IMR-90 (cell line): ENCODE results near the gene FBXW11. TPM values are rescaled to one million over a fixed set of nuclear protein-coding genes. Genes with fewer than 3 reads are reported as not detected.

Source experiments
- ATAC-seq: fragments of 200-7000 bp; cut with Tn5 transposase; 2 replicates; pipeline ENCODE4 v1.9.1; 2020; ENCODE audit warnings: low read depth, mild to moderate bottlenecking, moderate library complexity
- BruUV-seq: library from RNA; stranded (reverse); fragments of 400-500 nt; replicated peaks from 2 replicates; lab custom pipeline; 2021; lab: Mats Ljungman, UMichigan
- CTCF ChIA-PET: fragments of 300-600 bp; formaldehyde crosslinking; extraction: SDS; loops from one replicate; lab custom pipeline; 2021; ENCODE audit warnings: antibody characterized with exemption; lab: Yijun Ruan, JAX
- POLR2A ChIA-PET: fragments of 300-600 bp; sonication (Branson Sonifier 250); formaldehyde crosslinking; loops from one replicate; lab custom pipeline; 2022; ENCODE audit warnings: antibody characterized with exemption; ENCODE audit not compliant: unreplicated experiment; lab: Charles Lee
- DNase-seq: peaks from one replicate; pipeline ENCODE4 v3.0.0; 2013
- H2AFZ ChIP-seq: replicated peaks from 2 replicates; pipeline ENCODE3; 2013; ENCODE audit warnings: low read length, mild to moderate bottlenecking; ENCODE audit not compliant: poor library complexity
- H2AK5ac ChIP-seq: 2 replicates; pipeline ENCODE4 v1.6.1; 2013; ENCODE audit warnings: low read depth, low read length, inconsistent platforms
- H2AK9ac ChIP-seq: replicated peaks from 2 replicates; pipeline ENCODE3; 2013; ENCODE audit warnings: mild to moderate bottlenecking, low read depth, low read length, moderate library complexity; ENCODE audit not compliant: poor library complexity
- H2BK120ac ChIP-seq: 2 replicates; pipeline ENCODE4 v1.6.1; 2013; ENCODE audit warnings: low read depth, low read length, inconsistent platforms
- H2BK15ac ChIP-seq: 3 replicates; pipeline ENCODE4 v1.6.1; 2013; ENCODE audit warnings: low read depth, low read length, inconsistent platforms
- H2BK20ac ChIP-seq: 2 replicates; pipeline ENCODE4 v1.6.1; 2013; ENCODE audit warnings: low read depth, mild to moderate bottlenecking, inconsistent platforms, low read length, moderate library complexity
- H2BK5ac ChIP-seq: 2 replicates; pipeline ENCODE4 v1.6.1; 2013; ENCODE audit warnings: mild to moderate bottlenecking, low read depth, low read length, inconsistent platforms; ENCODE audit not compliant: poor library complexity, severe bottlenecking
- H3K14ac ChIP-seq: replicated peaks from 2 replicates; pipeline ENCODE4 v1.6.1; 2013; ENCODE audit warnings: low read depth, low read length, inconsistent platforms
- H3K18ac ChIP-seq: 2 replicates; pipeline ENCODE4 v1.6.1; 2013; ENCODE audit warnings: low read depth, low read length, control low read depth
- H3K23ac ChIP-seq: 2 replicates; pipeline ENCODE4 v1.6.1; 2013; ENCODE audit warnings: low read depth, low read length, inconsistent platforms
- H3K27ac ChIP-seq: 2 replicates; pipeline ENCODE4 v1.5.1; 2013; ENCODE audit warnings: mild to moderate bottlenecking, control low read depth, low read length; ENCODE audit not compliant: insufficient read depth
- H3K27me3 ChIP-seq: 2 replicates; pipeline ENCODE4 v1.6.1; 2013; ENCODE audit warnings: low read length; ENCODE audit not compliant: control insufficient read depth, insufficient read depth
- H3K36me3 ChIP-seq: 2 replicates; pipeline ENCODE4 v1.6.1; 2013; ENCODE audit warnings: low read length, mixed read lengths; ENCODE audit not compliant: control insufficient read depth, insufficient read depth
- H3K4ac ChIP-seq: 2 replicates; pipeline ENCODE4 v1.6.1; 2013; ENCODE audit warnings: low read depth, low read length, inconsistent platforms
- H3K4me1 ChIP-seq: 2 replicates; pipeline ENCODE4 v1.6.1; 2013; ENCODE audit warnings: low read length, mixed read lengths; ENCODE audit not compliant: control insufficient read depth, insufficient read depth
- H3K4me2 ChIP-seq: 2 replicates; pipeline ENCODE4 v1.6.1; 2013; ENCODE audit warnings: low read depth, mild to moderate bottlenecking, control low read depth, low read length, moderate library complexity
- H3K4me3 ChIP-seq: 2 replicates; pipeline ENCODE4 v1.5.1; 2013; ENCODE audit warnings: low read depth, mild to moderate bottlenecking, control low read depth, low read length, moderate library complexity; ENCODE audit not compliant: insufficient read depth
- H3K56ac ChIP-seq: 2 replicates; pipeline ENCODE4 v1.6.1; 2013; ENCODE audit warnings: low read length, inconsistent platforms; ENCODE audit not compliant: insufficient read depth; ENCODE audit errors: extremely low read depth
- H3K79me1 ChIP-seq, 2 experiments: 2 replicates each; pipeline ENCODE4 v1.6.1; 2013; ENCODE audit warnings: low read length in 2 of 2, inconsistent platforms in 1 of 2, low read depth in 1 of 2
- H3K9ac ChIP-seq: 2 replicates; pipeline ENCODE4 v1.6.1; 2013; ENCODE audit warnings: low read depth, low read length, control low read depth
- H3K9me1 ChIP-seq: 2 replicates; pipeline ENCODE4 v1.6.1; 2013; ENCODE audit warnings: low read length, inconsistent platforms; ENCODE audit not compliant: insufficient read depth
- H3K9me3 ChIP-seq: 2 replicates; pipeline ENCODE4 v1.6.1; 2013; ENCODE audit warnings: low read length; ENCODE audit not compliant: control insufficient read depth, insufficient read depth
- H4K20me1 ChIP-seq: 2 replicates; pipeline ENCODE4 v1.6.1; 2013; ENCODE audit warnings: low read length, inconsistent platforms; ENCODE audit not compliant: insufficient read depth
- H4K5ac ChIP-seq: 2 replicates; pipeline ENCODE4 v1.6.1; 2013; ENCODE audit warnings: mild to moderate bottlenecking, low read depth, low read length, control low read depth
- H4K8ac ChIP-seq, 2 experiments: 2 replicates each; pipeline ENCODE4 v1.6.1; 2013; ENCODE audit warnings: low read depth in 2 of 2, low read length in 2 of 2, control low read depth in 1 of 2, inconsistent platforms in 1 of 2
- H4K91ac ChIP-seq: 2 replicates; pipeline ENCODE4 v1.6.1; 2013; ENCODE audit warnings: low read depth, low read length, inconsistent platforms; ENCODE audit not compliant: insufficient read depth
- MAFK ChIP-seq: IDR thresholded peaks from 2 replicates; pipeline ENCODE4 v1.6.1; 2012; ENCODE audit warnings: low read depth, low read length, improper control_type of control experiment
- NFE2L2 ChIP-seq: fragments of 150-350 bp; IDR thresholded peaks from 2 replicates; pipeline ENCODE4 v1.6.1; 2016; ENCODE audit warnings: low read depth, mild to moderate bottlenecking, low read length
- RFX5 ChIP-seq: IDR thresholded peaks from 2 replicates; pipeline ENCODE4 v1.8.0; 2012; ENCODE audit warnings: low read depth, mild to moderate bottlenecking, low read length, moderate library complexity
- WGBS, 2 experiments: methylation state at CpG; one replicate each; pipeline versions ENCODE4 v1.1.5 to v1.1.7; 2013; ENCODE audit warnings: missing lambda C conversion rate in 2 of 2; ENCODE audit not compliant: insufficient read length in 1 of 2; ENCODE audit errors: extremely low coverage in 2 of 2; 5-methylcytosine and 5-hydroxymethylcytosine counted together
- dilution Hi-C: fragments of 300-500 bp; cut with HindIII; formaldehyde crosslinking; loops from one replicate; pipeline ENCODE4 v1.14.3; 2018; ENCODE audit warnings: low sequenced_read_pairs; ENCODE audit not compliant: unreplicated experiment
- in situ Hi-C: fragments of 300-500 bp; cut with MboI; formaldehyde crosslinking; loops from 3 replicates; pipeline ENCODE4 v1.14.3; 2019; ENCODE audit warnings: low sequenced_read_pairs, inconsistent platforms, mixed read lengths
- intact Hi-C: fragments of 100-400 bp; cut with micrococcal nuclease; formaldehyde crosslinking; loops from 2 replicates; pipeline ENCODE4 v1.10.0; 2022
- polyA plus RNA-seq, 3 experiments: library from polyadenylated mRNA; depleted of rRNA; stranded (reverse); fragments of >200 nt; gene quantifications; 2 replicates each; pipeline ENCODE4 v1.2.3, GENCODE V29; 2012; ENCODE audit warnings: low replicate concordance in 1 of 3
- total RNA-seq: library from RNA; depleted of rRNA; stranded (reverse); fragments of >200 nt; gene quantifications from 2 replicates; pipeline ENCODE4 v1.2.3, GENCODE V29; 2012
- TF ChIP-seq, protein P1 (sequence below): fragments of 150-350 bp; IDR thresholded peaks from 2 replicates; pipeline ENCODE4 v1.6.1; 2017; ENCODE audit warnings: mild to moderate bottlenecking, antibody characterized with exemption, low read length, low read depth
- TF ChIP-seq, protein P2 (sequence below): conservative IDR thresholded peaks from 2 replicates; pipeline ENCODE4 v1.5.1; 2012; ENCODE audit warnings: mild to moderate bottlenecking, low read depth, low read length, improper control_type of control experiment

Gene FBXW11
- total and polyA plus RNA-seq, 2 of the 4 experiments (the other 2 are of a cell fraction) = 34.3 to 97.1 TPM

GRCh38 chr5:171927345-171927941 lies 79.0 kb downstream of the FBXW11 start:
- H3K23ac ChIP-seq = no peak overlapping the region
- dilution Hi-C loops (no loop called here), in situ Hi-C loops (no loop called here), intact Hi-C loops (no loop called here)
- ATAC-seq = no peak
- H3K4ac ChIP-seq = no peak overlapping the region
- BruUV-seq = no TSS peak
- no peak overlapping the region for H2AK9ac ChIP-seq
- H3K27ac ChIP-seq = no peak overlapping the region
- H3K4me2 ChIP-seq = no peak overlapping the region
- H2BK15ac ChIP-seq = no peak overlapping the region
- peaks cover 2% of the 10 kb centered on the region; the same call in 1 of the 2 replicates for H3K4me1 ChIP-seq
- H2BK120ac ChIP-seq = no peak overlapping the region
- H3K27me3 ChIP-seq = no peaks in the 10 kb centered on the region
- H3K56ac ChIP-seq = no peak overlapping the region
- no peak overlapping the region for H3K4me3 ChIP-seq
- no peaks in the 10 kb centered on the region for H3K9me3 ChIP-seq
- H4K5ac ChIP-seq = no peak overlapping the region
- peak; percentile 22 for DNase-seq
- H2AFZ ChIP-seq = no peak overlapping the region
- no peak overlapping the region for H2BK5ac ChIP-seq
- CTCF ChIA-PET = no interaction called here
- WGBS, 2 experiments = no CpG with 5 or more reads among the region's 3 CpGs
- H3K79me1 ChIP-seq = peaks cover 26 to 47% of the 10 kb centered on the region in 2 experiments
- H3K9me1 ChIP-seq = peaks cover 4% of the 10 kb centered on the region; the same call in 1 of the 2 replicates
- H3K36me3 ChIP-seq = 0 out of 2 replicates have a peak, but pooled peaks cover 1% of the 10 kb centered on the region
- H2BK20ac ChIP-seq = no peak overlapping the region
- H4K91ac ChIP-seq = no peak overlapping the region
- POLR2A ChIA-PET = no interaction called here
- no peak overlapping the region for H3K9ac ChIP-seq
- peaks cover 55% of the 10 kb centered on the region for H4K20me1 ChIP-seq
- no peak overlapping the region for H2AK5ac ChIP-seq
- no peak overlapping the region for H3K18ac ChIP-seq
- TF ChIP-seq, protein P1, sequence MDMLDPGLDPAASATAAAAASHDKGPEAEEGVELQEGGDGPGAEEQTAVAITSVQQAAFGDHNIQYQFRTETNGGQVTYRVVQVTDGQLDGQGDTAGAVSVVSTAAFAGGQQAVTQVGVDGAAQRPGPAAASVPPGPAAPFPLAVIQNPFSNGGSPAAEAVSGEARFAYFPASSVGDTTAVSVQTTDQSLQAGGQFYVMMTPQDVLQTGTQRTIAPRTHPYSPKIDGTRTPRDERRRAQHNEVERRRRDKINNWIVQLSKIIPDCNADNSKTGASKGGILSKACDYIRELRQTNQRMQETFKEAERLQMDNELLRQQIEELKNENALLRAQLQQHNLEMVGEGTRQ = no peak
- TF ChIP-seq NFE2L2 (no peak), MAFK (no peak), RFX5 (no peak)
- TF ChIP-seq, protein P2, sequence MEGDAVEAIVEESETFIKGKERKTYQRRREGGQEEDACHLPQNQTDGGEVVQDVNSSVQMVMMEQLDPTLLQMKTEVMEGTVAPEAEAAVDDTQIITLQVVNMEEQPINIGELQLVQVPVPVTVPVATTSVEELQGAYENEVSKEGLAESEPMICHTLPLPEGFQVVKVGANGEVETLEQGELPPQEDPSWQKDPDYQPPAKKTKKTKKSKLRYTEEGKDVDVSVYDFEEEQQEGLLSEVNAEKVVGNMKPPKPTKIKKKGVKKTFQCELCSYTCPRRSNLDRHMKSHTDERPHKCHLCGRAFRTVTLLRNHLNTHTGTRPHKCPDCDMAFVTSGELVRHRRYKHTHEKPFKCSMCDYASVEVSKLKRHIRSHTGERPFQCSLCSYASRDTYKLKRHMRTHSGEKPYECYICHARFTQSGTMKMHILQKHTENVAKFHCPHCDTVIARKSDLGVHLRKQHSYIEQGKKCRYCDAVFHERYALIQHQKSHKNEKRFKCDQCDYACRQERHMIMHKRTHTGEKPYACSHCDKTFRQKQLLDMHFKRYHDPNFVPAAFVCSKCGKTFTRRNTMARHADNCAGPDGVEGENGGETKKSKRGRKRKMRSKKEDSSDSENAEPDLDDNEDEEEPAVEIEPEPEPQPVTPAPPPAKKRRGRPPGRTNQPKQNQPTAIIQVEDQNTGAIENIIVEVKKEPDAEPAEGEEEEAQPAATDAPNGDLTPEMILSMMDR = peak; percentile 52
- no peak overlapping the region for H3K14ac ChIP-seq
- no peak overlapping the region for H4K8ac ChIP-seq
